DMS79 (cell line): ENCODE measurements around the gene ATXN10.

Experiments
- DNase-seq: peaks from one replicate; lab custom pipeline; 2025; lab: John Stamatoyannopoulos, UW

The ATXN10 gene

GRCh38 chr22:45860201-45860600, 188.6 kb downstream of the ATXN10 start:
- no peak for DNase-seq

- DNase-seq = no peak
Observed at GRCh38 chr22:45861259-45861658, 189.6 kb downstream of the ATXN10 start.

- peak; percentile 80 for DNase-seq
Observed at GRCh38 chr22:45863981-45864751, 192.5 kb downstream of the ATXN10 start.

GRCh38 chr22:45864959-45865476, 193.4 kb downstream of the ATXN10 start:
- no peak for DNase-seq

- no peak for DNase-seq
Observed at GRCh38 chr22:45865561-45866125, 194.0 kb downstream of the ATXN10 start.

GRCh38 chr22:45866126-45866645, 194.6 kb downstream of the ATXN10 start:
- no peak for DNase-seq

- no peak for DNase-seq
Observed at GRCh38 chr22:45866646-45867117, 195.0 kb downstream of the ATXN10 start.

GRCh38 chr22:45867118-45867905, 195.7 kb downstream of the ATXN10 start:
- DNase-seq = no peak

- no peak for DNase-seq
Observed at GRCh38 chr22:45867906-45868555, 196.4 kb downstream of the ATXN10 start.

- no peak for DNase-seq
Observed at GRCh38 chr22:45868571-45869339, 197.1 kb downstream of the ATXN10 start.

GRCh38 chr22:45869340-45869847, 197.8 kb downstream of the ATXN10 start:
- no peak for DNase-seq

- DNase-seq = no peak
Observed at GRCh38 chr22:45870011-45870410, 198.4 kb downstream of the ATXN10 start.

- DNase-seq = no peak
Observed at GRCh38 chr22:45871721-45872120, 200.1 kb downstream of the ATXN10 start.

- no peak for DNase-seq
Observed at GRCh38 chr22:45872659-45873263, 201.1 kb downstream of the ATXN10 start.

GRCh38 chr22:45876136-45877035, 204.8 kb downstream of the ATXN10 start:
- DNase-seq = no peak

- DNase-seq = no peak
Observed at GRCh38 chr22:45877036-45877380, 205.4 kb downstream of the ATXN10 start.

- DNase-seq = no peak
Observed at GRCh38 chr22:45877651-45878050, 206.0 kb downstream of the ATXN10 start.

- DNase-seq = peak; percentile 37
Observed at GRCh38 chr22:45878051-45878781, 206.6 kb downstream of the ATXN10 start.
